Endometrial microvascular endothelial cells (primary cell): ENCODE measurements around the gene PNPLA2. TPM values are rescaled to one million over a fixed set of nuclear protein-coding genes. Genes with fewer than 3 reads are reported as not detected.

Experiments
- in situ Hi-C: cut with HindIII; loops from 2 replicates; pipeline ENCODE4 v1.10.0; 2017; ENCODE audit warnings: low sequenced_read_pairs, low pct_unique_long_range_greater_than_20kb; ENCODE audit errors: inconsistent ontology term
- total RNA-seq: library from RNA; depleted of rRNA; stranded (reverse); fragments of >200 nt; gene quantifications from one replicate; pipeline ENCODE4 v1.2.3, GENCODE V29; 2015; ENCODE audit errors: inconsistent ontology term

Gene PNPLA2
- total RNA-seq, 1 donor from 2014 or later = 11.1 TPM

GRCh38 chr11:837189-837989, 18.7 kb downstream of the PNPLA2 start:
- in situ Hi-C loops = no loop called here

- in situ Hi-C loops = no loop called here
These were observed 19.2 kb downstream of the PNPLA2 start for GRCh38 chr11:837990-838307.

GRCh38 chr11:838441-839279, 19.9 kb downstream of the PNPLA2 start:
- in situ Hi-C loops = no loop called here

- in situ Hi-C loops = no loop called here
These were observed 20.5 kb downstream of the PNPLA2 start for GRCh38 chr11:839280-839623.

- in situ Hi-C loops = no loop called here
These were observed 21.3 kb downstream of the PNPLA2 start for GRCh38 chr11:839875-840617.

GRCh38 chr11:841981-842369, 23.3 kb downstream of the PNPLA2 start:
- in situ Hi-C loops = no loop called here

- in situ Hi-C loops = no loop called here
These were observed 23.8 kb downstream of the PNPLA2 start, which contains the start of the genes POLR2L and TSPAN4 for GRCh38 chr11:842370-843002. POLR2L (minus strand) TSS chr11:842529; CDS start chr11:842508, 21 bp downstream. TSPAN4 (plus strand) TSS chr11:842852; CDS start chr11:850305, 7,453 bp downstream.

GRCh38 chr11:843086-843734, 24.5 kb downstream of the PNPLA2 start:
- in situ Hi-C loops = no loop called here

GRCh38 chr11:843818-844692, 25.3 kb downstream of the PNPLA2 start:
- in situ Hi-C loops = no loop called here

- in situ Hi-C loops = no loop called here
These were observed 26.3 kb downstream of the PNPLA2 start for GRCh38 chr11:844693-845644.

GRCh38 chr11:845872-846495, 27.3 kb downstream of the PNPLA2 start:
- in situ Hi-C loops = no loop called here

GRCh38 chr11:846496-847098, 27.9 kb downstream of the PNPLA2 start:
- in situ Hi-C loops = no loop called here

GRCh38 chr11:847876-848275, 29.2 kb downstream of the PNPLA2 start:
- in situ Hi-C loops = no loop called here

- in situ Hi-C loops = no loop called here
These were observed 29.7 kb downstream of the PNPLA2 start for GRCh38 chr11:848380-848931.

- in situ Hi-C loops = no loop called here
These were observed 30.6 kb downstream of the PNPLA2 start for GRCh38 chr11:849104-849824.
